ENCODE data around the gene NDUFC1. TPM values are rescaled to one million over a fixed set of nuclear protein-coding genes. Genes with fewer than 3 reads are reported as not detected.

The NDUFC1 gene
- total and polyA plus RNA-seq, 9 of the 15 experiments (the other 6 are each of a cell fraction or from before 2014, with no cell fraction given), result 58.9 to 378 (median 120) TPM

- TF ChIP-seq, protein P1, sequence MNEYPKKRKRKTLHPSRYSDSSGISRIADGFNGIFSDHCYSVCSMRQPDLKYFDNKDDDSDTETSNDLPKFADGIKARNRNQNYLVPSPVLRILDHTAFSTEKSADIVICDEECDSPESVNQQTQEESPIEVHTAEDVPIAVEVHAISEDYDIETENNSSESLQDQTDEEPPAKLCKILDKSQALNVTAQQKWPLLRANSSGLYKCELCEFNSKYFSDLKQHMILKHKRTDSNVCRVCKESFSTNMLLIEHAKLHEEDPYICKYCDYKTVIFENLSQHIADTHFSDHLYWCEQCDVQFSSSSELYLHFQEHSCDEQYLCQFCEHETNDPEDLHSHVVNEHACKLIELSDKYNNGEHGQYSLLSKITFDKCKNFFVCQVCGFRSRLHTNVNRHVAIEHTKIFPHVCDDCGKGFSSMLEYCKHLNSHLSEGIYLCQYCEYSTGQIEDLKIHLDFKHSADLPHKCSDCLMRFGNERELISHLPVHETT (CRISPR knock-in tag; conservative IDR thresholded peaks at IDR 0.05 in 1 of 2, IDR thresholded peaks at IDR 0.05 in 1 of 2), result 0 out of 4 replicates have a peak, but pooled peaks of 1 of the 2 experiments have one; percentile 24
- TF ChIP-seq, protein P2, sequence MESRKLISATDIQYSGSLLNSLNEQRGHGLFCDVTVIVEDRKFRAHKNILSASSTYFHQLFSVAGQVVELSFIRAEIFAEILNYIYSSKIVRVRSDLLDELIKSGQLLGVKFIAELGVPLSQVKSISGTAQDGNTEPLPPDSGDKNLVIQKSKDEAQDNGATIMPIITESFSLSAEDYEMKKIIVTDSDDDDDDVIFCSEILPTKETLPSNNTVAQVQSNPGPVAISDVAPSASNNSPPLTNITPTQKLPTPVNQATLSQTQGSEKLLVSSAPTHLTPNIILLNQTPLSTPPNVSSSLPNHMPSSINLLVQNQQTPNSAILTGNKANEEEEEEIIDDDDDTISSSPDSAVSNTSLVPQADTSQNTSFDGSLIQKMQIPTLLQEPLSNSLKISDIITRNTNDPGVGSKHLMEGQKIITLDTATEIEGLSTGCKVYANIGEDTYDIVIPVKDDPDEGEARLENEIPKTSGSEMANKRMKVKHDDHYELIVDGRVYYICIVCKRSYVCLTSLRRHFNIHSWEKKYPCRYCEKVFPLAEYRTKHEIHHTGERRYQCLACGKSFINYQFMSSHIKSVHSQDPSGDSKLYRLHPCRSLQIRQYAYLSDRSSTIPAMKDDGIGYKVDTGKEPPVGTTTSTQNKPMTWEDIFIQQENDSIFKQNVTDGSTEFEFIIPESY (CRISPR knock-in tag; IDR thresholded peaks at IDR 0.05), result peak; percentile 59
- TF ChIP-seq ZNF121 (CRISPR knock-in tag; conservative IDR thresholded peaks at IDR 0.05) (no peak), ETS2 (tag; IDR thresholded peaks at IDR 0.05; ENCODE audit: borderline replicate concordance, poor library complexity, severe bottlenecking) (no peak), RAD51 (IDR thresholded peaks at IDR 0.05; ENCODE audit: borderline replicate concordance, low read depth) (peak; percentile 96), ARNT (IDR thresholded peaks at IDR 0.05) (peak in 1 of 2 experiments; percentile 80; a peak in 2 of 4 replicates), GATAD2B (IDR thresholded peaks at IDR 0.05; ENCODE audit: borderline replicate concordance) (peak; percentile 65; the same call in 1 of the 2 replicates), KDM1A (IDR thresholded peaks at IDR 0.05) (peak; percentile 98 to 99), ZNF717 (CRISPR knock-in tag; IDR thresholded peaks at IDR 0.05) (no peak), CREM (IDR thresholded peaks at IDR 0.05; ENCODE audit: low read depth) (peak; percentile 36), DPF2 (IDR thresholded peaks at IDR 0.05) (peak; percentile 90), C11orf30 (IDR thresholded peaks at IDR 0.05; ENCODE audit: low read depth) (0 out of 2 replicates have a peak, but pooled peaks have one; percentile 30), CBFA2T2 (conservative IDR thresholded peaks at IDR 0.05) (peak; percentile 91), NR2C1 (IDR thresholded peaks at IDR 0.05) (peak; percentile 91), NR2C1 (tag; IDR thresholded peaks at IDR 0.05) (peak; percentile 94), KAT2B (IDR thresholded peaks at IDR 0.05; ENCODE audit: low read depth, low read length) (no peak), MTA3 (IDR thresholded peaks at IDR 0.05; ENCODE audit: borderline replicate concordance) (0 out of 2 replicates have a peak, but pooled peaks have one; percentile 63), HDAC2 (IDR thresholded peaks at IDR 0.05) (peak; percentile 97), ETV5 (CRISPR knock-in tag; IDR thresholded peaks at IDR 0.05; ENCODE audit: low read depth) (peak; percentile 86; the same call in 1 of the 2 replicates), SPI1 (IDR thresholded peaks at IDR 0.05; ENCODE audit: borderline replicate concordance, low read depth, low read length) (0 out of 2 replicates have a peak, but pooled peaks have one; percentile 4), TRIM28 (IDR thresholded peaks at IDR 0.05) (peak; percentile 74; the same call in 1 of the 2 replicates), SOX6 (IDR thresholded peaks at IDR 0.05) (peak; percentile 90), GABPA (tag; conservative IDR thresholded peaks at IDR 0.05; ENCODE audit: low read depth) (peak; percentile 74)
- TF ChIP-seq, protein P3, sequence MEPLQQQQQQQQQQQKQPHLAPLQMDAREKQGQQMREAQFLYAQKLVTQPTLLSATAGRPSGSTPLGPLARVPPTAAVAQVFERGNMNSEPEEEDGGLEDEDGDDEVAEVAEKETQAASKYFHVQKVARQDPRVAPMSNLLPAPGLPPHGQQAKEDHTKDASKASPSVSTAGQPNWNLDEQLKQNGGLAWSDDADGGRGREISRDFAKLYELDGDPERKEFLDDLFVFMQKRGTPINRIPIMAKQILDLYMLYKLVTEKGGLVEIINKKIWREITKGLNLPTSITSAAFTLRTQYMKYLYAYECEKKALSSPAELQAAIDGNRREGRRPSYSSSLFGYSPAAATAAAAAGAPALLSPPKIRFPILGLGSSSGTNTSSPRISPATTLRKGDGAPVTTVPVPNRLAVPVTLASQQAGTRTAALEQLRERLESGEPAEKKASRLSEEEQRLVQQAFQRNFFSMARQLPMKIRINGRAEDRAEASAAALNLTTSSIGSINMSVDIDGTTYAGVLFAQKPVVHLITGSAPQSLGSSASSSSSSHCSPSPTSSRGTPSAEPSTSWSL (CRISPR knock-in tag; IDR thresholded peaks at IDR 0.05; ENCODE audit: borderline replicate concordance), result no peak
Observed at GRCh38 chr4:139266583-139267257, 35.6 kb downstream of the NDUFC1 start (continued).

Measured in K562 (cell line).